HL-60 (cell line): Measurements from ENCODE around the gene ABHD11.
A peak's percentile ranks its signal among the peaks of the same experiment; 100 is the strongest.

Source experiments
- DNase-seq, 2 experiments: peaks; one replicate each; pipeline ENCODE4 v3.0.0-alpha.2; 2010 to 2020; ENCODE audit warnings: low read depth in 1 of 2, low spot score in 1 of 2
- H3K27ac ChIP-seq: fragments of 250-450 bp; sonication (Bioruptor Pico); replicated peaks from 2 replicates; pipeline ENCODE4 v1.5.1; 2020; ENCODE audit warnings: mild to moderate bottlenecking, moderate library complexity
- H3K27me3 ChIP-seq: fragments of 250-450 bp; sonication (Bioruptor Pico); 2 replicates; pipeline ENCODE4 v1.5.1; 2021; ENCODE audit warnings: mild to moderate bottlenecking, moderate library complexity; ENCODE audit not compliant: insufficient read depth, poor library complexity, severe bottlenecking
- H3K4me3 ChIP-seq: replicated peaks from 2 replicates; pipeline ENCODE4 v1.5.1; 2011; ENCODE audit warnings: mild to moderate bottlenecking, control low read depth, low read length; ENCODE audit not compliant: insufficient read depth
- GABPA ChIP-seq: IDR thresholded peaks from 2 replicates; pipeline ENCODE4 v1.6.1; 2012; ENCODE audit warnings: low read depth
- POLR2AphosphoS5 ChIP-seq: IDR thresholded peaks from 2 replicates; pipeline ENCODE4 v1.6.1; 2012; ENCODE audit warnings: low read depth
- SPI1 ChIP-seq: IDR thresholded peaks from 2 replicates; pipeline ENCODE4 v1.6.1; 2012; ENCODE audit warnings: low read depth, mild to moderate bottlenecking, borderline replicate concordance
- TF ChIP-seq, protein P1 (sequence below): IDR thresholded peaks from one replicate; pipeline ENCODE4 v1.5.1; 2011; ENCODE audit warnings: low read length, control low read depth, inconsistent platforms; ENCODE audit not compliant: insufficient read depth
- TF ChIP-seq, protein P2 (sequence below): IDR thresholded peaks from 2 replicates; pipeline ENCODE4 v1.6.1; 2012; ENCODE audit warnings: low read depth; ENCODE audit not compliant: insufficient replicate concordance

ABHD11 gene

DNA sequence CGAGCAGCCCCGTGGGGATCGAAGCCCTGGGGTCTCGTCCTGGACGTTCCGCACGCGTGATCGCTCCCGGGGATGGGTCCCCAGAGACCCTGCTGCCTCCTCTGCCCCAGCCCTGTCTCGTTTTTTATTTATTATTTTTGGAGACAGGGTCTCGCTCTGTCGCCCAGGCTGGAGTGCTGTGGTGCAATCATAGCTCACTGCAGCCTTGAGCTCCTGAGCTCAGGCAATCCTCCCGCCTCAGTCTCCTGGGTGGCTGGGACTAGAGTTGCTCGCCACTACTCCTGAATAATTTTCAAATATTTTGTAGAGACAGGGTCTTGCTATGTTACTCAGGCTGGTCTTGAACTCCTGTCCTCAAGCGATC is 18.8 kb downstream of the ABHD11 start:
- H3K4me3 ChIP-seq = peak overlapping the region; percentile 41
- no peaks in the 10 kb centered on the region for H3K27me3 ChIP-seq
- peak in 1 of 2 experiments; percentile 31 for DNase-seq
- H3K27ac ChIP-seq = no peak overlapping the region
- TF ChIP-seq, protein P1, sequence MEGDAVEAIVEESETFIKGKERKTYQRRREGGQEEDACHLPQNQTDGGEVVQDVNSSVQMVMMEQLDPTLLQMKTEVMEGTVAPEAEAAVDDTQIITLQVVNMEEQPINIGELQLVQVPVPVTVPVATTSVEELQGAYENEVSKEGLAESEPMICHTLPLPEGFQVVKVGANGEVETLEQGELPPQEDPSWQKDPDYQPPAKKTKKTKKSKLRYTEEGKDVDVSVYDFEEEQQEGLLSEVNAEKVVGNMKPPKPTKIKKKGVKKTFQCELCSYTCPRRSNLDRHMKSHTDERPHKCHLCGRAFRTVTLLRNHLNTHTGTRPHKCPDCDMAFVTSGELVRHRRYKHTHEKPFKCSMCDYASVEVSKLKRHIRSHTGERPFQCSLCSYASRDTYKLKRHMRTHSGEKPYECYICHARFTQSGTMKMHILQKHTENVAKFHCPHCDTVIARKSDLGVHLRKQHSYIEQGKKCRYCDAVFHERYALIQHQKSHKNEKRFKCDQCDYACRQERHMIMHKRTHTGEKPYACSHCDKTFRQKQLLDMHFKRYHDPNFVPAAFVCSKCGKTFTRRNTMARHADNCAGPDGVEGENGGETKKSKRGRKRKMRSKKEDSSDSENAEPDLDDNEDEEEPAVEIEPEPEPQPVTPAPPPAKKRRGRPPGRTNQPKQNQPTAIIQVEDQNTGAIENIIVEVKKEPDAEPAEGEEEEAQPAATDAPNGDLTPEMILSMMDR = no peak
- TF ChIP-seq, protein P2, sequence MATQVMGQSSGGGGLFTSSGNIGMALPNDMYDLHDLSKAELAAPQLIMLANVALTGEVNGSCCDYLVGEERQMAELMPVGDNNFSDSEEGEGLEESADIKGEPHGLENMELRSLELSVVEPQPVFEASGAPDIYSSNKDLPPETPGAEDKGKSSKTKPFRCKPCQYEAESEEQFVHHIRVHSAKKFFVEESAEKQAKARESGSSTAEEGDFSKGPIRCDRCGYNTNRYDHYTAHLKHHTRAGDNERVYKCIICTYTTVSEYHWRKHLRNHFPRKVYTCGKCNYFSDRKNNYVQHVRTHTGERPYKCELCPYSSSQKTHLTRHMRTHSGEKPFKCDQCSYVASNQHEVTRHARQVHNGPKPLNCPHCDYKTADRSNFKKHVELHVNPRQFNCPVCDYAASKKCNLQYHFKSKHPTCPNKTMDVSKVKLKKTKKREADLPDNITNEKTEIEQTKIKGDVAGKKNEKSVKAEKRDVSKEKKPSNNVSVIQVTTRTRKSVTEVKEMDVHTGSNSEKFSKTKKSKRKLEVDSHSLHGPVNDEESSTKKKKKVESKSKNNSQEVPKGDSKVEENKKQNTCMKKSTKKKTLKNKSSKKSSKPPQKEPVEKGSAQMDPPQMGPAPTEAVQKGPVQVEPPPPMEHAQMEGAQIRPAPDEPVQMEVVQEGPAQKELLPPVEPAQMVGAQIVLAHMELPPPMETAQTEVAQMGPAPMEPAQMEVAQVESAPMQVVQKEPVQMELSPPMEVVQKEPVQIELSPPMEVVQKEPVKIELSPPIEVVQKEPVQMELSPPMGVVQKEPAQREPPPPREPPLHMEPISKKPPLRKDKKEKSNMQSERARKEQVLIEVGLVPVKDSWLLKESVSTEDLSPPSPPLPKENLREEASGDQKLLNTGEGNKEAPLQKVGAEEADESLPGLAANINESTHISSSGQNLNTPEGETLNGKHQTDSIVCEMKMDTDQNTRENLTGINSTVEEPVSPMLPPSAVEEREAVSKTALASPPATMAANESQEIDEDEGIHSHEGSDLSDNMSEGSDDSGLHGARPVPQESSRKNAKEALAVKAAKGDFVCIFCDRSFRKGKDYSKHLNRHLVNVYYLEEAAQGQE = no peak
- TF ChIP-seq GABPA = no peak
- TF ChIP-seq SPI1 = no peak
- no peak for TF ChIP-seq POLR2AphosphoS5

DNA sequence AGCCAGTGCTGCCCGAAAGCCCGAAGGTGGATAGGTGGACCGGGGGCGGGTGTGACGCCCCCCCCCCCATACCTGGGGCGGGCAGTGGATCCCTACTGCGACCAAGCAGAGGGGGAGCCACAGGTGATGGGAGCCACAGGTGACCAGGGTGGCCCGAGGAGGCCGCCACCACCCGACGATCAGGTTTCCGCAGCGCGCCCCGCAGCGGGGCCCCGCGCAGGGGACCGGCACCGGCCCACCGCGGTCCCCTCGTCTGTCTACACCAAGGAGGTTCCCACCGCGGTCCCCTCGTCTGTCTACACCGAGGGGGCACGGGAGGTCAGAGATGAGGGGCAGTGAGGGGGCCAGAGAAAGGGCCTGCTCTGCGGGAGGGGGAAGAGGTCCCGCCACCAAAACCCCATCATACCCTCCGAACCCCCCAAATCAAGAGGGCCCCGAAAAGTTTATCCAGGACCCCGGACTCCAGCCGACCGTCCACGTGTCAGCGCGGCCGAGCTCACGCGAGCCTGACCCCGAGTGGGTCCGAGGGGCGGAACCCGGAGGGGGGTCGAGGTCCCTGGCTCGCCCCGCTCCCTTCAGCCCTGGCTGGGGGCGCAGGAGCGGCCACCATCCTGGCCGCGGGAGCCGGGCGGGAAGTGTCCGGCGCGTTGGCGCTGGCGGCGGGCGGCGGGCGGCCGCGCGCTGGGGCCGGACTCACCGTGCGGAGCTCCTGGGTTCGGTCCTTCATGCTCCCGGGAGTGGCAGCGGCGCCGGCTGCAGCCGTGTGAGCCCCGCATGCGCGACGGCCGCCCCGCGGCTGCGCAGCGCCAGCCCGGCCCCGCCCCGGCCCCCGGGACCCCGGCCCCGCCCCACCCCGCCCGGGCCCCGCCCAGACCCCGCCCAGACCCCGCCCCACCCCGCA is 19.4 kb downstream of the ABHD11 start, which contains the start of gene STX1A:
STX1A (minus strand) TSS at position 765 of the 901 bp plus-strand sequence; CDS start at position 727, 38 bp downstream.
- TF ChIP-seq, protein P2 = no peak
- no peak for TF ChIP-seq GABPA
- TF ChIP-seq POLR2AphosphoS5 = no peak
- TF ChIP-seq, protein P1 = no peak
- no peak for TF ChIP-seq SPI1
- DNase-seq = peak in 1 of 2 experiments; percentile 42
- Histone ChIP-seq H3K4me3 (peak within 1 kb of the TSS; percentile 64), H3K27ac (no peak within 1 kb of the TSS), H3K27me3 (no peaks in the 10 kb centered on the region)

DNA sequence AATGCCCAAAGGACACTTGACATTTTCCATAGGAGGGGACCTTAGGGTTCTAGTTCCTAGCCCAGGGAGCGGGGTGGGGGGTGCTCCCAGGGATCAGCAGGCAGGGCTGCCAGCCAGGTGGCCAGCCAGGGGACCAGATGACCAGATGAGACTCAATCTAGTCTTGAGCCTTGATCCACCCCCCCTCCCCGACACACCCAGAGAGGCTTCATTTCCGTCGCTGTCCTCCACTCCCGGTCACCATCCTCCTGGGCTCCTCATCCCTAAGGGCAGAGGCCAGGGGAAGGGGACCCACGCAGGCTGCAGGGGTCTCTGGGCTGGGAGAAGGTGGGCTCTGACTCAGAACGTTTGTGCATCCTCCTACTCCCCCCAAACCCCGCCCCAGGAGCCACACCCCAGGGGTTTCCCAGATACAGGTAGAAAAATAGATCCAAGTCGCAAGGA is 20.1 kb downstream of the ABHD11 start:
- no peak overlapping the region for H3K27ac ChIP-seq
- no peak for TF ChIP-seq SPI1
- TF ChIP-seq, protein P1 = no peak

DNA sequence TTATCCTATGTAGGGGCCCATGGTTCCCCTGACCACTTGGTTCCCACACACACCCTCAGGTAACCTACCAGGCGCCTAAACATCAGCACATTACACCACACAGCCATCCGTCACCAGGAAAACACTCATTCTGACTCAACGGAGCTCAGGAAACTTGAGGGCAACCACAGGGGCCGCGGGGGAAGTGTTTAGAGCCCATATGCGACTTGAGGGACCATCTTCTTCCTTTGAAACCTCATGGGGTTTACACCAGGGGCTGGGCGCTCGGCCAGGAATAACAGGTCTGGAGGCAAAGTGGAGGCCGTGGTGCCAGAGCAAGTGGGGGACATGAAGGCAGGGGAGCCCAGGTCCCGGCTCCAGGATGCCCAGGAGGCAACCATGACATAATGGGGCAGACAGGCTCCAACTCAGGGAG is 20.6 kb downstream of the ABHD11 start:
- Histone ChIP-seq H3K27ac (no peak overlapping the region; the same call in 1 of the 2 replicates), H3K27me3 (peaks cover under 1% of the 10 kb centered on the region), H3K4me3 (peak overlapping the region; percentile 64; the same call in 1 of the 2 replicates)
- peak in 1 of 2 experiments; percentile 92 for DNase-seq
- TF ChIP-seq SPI1 = peak; percentile 61; the same call in 1 of the 2 replicates
- TF ChIP-seq, protein P2 = no peak
- TF ChIP-seq POLR2AphosphoS5 = peak; percentile 95
- TF ChIP-seq GABPA = 0 out of 2 replicates have a peak, but pooled peaks have one; percentile 26

More for the DNA sequence above, 20.1 kb downstream of the ABHD11 start:
- DNase-seq = no peak
- H3K27me3 ChIP-seq = no peaks in the 10 kb centered on the region
- peak overlapping the region; percentile 64 for H3K4me3 ChIP-seq
